Astrocyte of the cerebellum (primary cell): ENCODE results near the gene MOCS1.

Experiments used
- DNase-seq: peaks from one replicate; pipeline ENCODE4 v3.0.0-alpha.2; 2011; ENCODE audit warnings: low read depth
- H3K4me3 ChIP-seq: 2 replicates; pipeline ENCODE4 v1.5.1; 2011; ENCODE audit warnings: mild to moderate bottlenecking, low read depth, low read length, moderate library complexity
- in situ Hi-C: cut with HindIII; loops from 2 replicates; pipeline ENCODE4 v1.10.0; 2017; ENCODE audit warnings: low sequenced_read_pairs
- TF ChIP-seq, protein P1 (sequence below): IDR thresholded peaks from 2 replicates; pipeline ENCODE4 v1.5.1; 2012; ENCODE audit warnings: low read length, low read depth, moderate library complexity, mild to moderate bottlenecking; ENCODE audit errors: missing control alignments

MOCS1 gene

DNA sequence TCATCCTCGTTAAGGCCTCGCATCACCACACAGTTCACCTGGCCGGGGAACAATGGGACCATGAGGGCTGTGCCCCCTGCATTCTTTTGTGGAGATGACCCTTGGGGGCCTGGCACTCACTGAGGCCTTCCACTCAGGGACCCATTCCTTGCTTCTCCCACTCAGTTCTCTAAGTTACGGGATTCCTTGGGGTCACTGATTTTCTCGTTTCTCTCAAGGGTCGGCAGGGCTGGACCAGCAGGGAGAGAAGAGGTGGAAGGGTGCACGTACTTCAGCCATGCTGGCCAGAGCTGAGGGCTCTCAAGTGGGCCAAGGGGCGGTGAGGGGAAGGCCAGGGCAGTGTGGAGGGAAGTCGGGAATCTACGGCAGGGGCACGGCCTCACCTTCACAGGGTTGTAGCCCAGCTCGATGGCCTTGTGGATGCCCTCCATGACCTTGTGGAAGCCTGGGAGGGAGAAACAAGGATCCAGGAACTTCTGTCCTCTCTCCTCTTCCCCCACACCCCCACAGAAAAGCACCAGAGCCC is 20.8 kb downstream of the MOCS1 start:
- TF ChIP-seq, protein P1, sequence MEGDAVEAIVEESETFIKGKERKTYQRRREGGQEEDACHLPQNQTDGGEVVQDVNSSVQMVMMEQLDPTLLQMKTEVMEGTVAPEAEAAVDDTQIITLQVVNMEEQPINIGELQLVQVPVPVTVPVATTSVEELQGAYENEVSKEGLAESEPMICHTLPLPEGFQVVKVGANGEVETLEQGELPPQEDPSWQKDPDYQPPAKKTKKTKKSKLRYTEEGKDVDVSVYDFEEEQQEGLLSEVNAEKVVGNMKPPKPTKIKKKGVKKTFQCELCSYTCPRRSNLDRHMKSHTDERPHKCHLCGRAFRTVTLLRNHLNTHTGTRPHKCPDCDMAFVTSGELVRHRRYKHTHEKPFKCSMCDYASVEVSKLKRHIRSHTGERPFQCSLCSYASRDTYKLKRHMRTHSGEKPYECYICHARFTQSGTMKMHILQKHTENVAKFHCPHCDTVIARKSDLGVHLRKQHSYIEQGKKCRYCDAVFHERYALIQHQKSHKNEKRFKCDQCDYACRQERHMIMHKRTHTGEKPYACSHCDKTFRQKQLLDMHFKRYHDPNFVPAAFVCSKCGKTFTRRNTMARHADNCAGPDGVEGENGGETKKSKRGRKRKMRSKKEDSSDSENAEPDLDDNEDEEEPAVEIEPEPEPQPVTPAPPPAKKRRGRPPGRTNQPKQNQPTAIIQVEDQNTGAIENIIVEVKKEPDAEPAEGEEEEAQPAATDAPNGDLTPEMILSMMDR: no peak

DNA sequence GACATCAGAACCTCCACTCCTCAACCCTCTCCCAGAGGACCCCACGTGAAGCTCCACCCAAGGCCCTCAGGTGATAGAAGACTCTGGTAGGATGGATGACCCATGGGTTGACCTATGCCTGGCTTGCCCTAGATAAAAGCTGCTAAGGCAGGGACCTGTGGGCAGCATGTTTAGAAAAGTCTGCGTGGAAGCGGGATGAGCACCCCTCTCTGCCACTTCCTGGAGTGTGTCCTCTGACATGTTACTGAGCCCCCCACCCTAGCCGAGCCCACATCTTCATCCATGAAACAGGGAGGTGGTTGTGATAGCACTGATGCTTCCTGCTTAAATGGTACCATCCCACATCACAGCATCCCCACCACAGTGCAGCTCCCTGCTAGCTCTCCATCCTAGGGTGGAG is 21.8 kb downstream of the MOCS1 start:
- TF ChIP-seq, protein P1: no peak
- H3K4me3 ChIP-seq: no peak overlapping the region
- in situ Hi-C loops: no loop called here
- DNase-seq: no peak

More for the DNA sequence above, 20.8 kb downstream of the MOCS1 start:
- H3K4me3 ChIP-seq: no peak overlapping the region
- in situ Hi-C loops: no loop called here
- no peak for DNase-seq

GRCh38 chr6:39911513-39912125 is 22.6 kb downstream of the MOCS1 start:
- H3K4me3 ChIP-seq: no peak overlapping the region
- in situ Hi-C loops: no loop called here
- DNase-seq: no peak
- TF ChIP-seq, protein P1: no peak

GRCh38 chr6:39910744-39911143 is 23.5 kb downstream of the MOCS1 start:
- TF ChIP-seq, protein P1: no peak

DNA sequence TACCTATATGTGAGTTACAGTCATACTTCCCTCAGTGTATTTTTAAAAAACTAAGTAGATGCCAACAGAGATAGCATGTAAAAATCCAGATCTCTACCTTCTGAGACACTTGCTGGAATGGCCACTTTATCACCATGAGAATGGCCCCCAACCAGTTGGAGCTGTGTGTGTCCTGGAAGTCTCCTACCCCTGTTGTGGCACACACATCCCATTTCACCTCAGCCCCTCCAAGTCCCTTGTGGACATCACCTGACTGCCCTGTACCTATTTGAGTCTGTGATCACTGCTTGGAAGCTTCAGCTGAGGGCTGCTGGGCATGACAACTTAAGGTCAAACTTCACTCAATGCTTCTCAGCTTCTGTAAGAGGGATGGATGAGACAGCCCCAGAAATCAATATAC is 24.1 kb downstream of the MOCS1 start:
- H3K4me3 ChIP-seq: no peak overlapping the region
- TF ChIP-seq, protein P1: no peak
- in situ Hi-C loops: no loop called here
- no peak for DNase-seq

More at GRCh38 chr6:39910744-39911143, 23.5 kb downstream of the MOCS1 start:
- no peak overlapping the region for H3K4me3 ChIP-seq
- in situ Hi-C loops: no loop called here
- no peak for DNase-seq

- no peak overlapping the region for H3K4me3 ChIP-seq
- TF ChIP-seq, protein P1: no peak
- DNase-seq: no peak
- in situ Hi-C loops: no loop called here
Observed at GRCh38 chr6:39909701-39910100, 24.6 kb downstream of the MOCS1 start.
